Measurements from ENCODE around the gene CCDC192. TPM values are rescaled to one million over a fixed set of nuclear protein-coding genes. Genes with fewer than 3 reads are reported as not detected.

CCDC192 gene
- total RNA-seq, 4 donors from 2014 or later = not detected

DNA sequence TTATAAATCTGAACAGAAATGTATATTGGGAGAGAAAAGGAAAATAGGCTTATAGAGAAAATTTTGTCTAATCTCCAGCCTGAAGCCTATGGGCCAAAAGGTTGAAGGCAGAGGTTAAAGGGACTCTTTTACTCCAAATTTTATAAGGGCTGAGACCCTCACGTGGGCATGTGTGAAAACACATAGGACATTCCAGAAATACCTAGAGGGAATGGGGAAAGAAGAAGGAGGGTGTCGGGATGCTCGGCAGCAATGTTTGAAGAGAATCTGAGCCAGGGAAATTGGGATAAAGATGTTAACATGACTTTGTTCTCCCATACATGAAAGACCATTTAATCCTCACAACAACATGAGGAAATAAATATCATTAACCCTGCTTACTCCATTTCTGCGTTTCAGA is 278.3 kb downstream of the CCDC192 start:
- WGBS, 2 donors (ENCODE audit: low coverage in 1 of 2) = 70 to 74% methylated on average over 4 of the region's 4 CpGs
- TF ChIP-seq, protein P1, sequence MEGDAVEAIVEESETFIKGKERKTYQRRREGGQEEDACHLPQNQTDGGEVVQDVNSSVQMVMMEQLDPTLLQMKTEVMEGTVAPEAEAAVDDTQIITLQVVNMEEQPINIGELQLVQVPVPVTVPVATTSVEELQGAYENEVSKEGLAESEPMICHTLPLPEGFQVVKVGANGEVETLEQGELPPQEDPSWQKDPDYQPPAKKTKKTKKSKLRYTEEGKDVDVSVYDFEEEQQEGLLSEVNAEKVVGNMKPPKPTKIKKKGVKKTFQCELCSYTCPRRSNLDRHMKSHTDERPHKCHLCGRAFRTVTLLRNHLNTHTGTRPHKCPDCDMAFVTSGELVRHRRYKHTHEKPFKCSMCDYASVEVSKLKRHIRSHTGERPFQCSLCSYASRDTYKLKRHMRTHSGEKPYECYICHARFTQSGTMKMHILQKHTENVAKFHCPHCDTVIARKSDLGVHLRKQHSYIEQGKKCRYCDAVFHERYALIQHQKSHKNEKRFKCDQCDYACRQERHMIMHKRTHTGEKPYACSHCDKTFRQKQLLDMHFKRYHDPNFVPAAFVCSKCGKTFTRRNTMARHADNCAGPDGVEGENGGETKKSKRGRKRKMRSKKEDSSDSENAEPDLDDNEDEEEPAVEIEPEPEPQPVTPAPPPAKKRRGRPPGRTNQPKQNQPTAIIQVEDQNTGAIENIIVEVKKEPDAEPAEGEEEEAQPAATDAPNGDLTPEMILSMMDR (IDR thresholded peaks at IDR 0.05) = no peak
- TF ChIP-seq POLR2A (IDR thresholded peaks at IDR 0.05) (no peak), EP300 (IDR thresholded peaks at IDR 0.05; ENCODE audit: low read depth) (no peak), POLR2AphosphoS5 (IDR thresholded peaks at IDR 0.05) (no peak)
- H3K36me3 ChIP-seq = no peaks in the 10 kb centered on the region
- H3K4me3 ChIP-seq = no peak overlapping the region
- H3K27ac ChIP-seq = no peak overlapping the region
- in situ Hi-C loops (cut with MboI; ENCODE audit: low pct_ligation_motif_present in 1 of 4, low pct_unique_long_range_greater_than_20kb in 1 of 4, low sequenced_read_pairs in 3 of 4) = no loop called here
- no peaks in the 10 kb centered on the region for H3K9me3 ChIP-seq
- no peak for DNase-seq
- H3K4me1 ChIP-seq = peaks cover 0 to 3% (median 0%) of the 10 kb centered on the region in 4 donors
- intact Hi-C loops (cut with DNase I; ENCODE audit: low total_unique reads) = no loop called here
- H3K27me3 ChIP-seq = no peaks in the 10 kb centered on the region

DNA sequence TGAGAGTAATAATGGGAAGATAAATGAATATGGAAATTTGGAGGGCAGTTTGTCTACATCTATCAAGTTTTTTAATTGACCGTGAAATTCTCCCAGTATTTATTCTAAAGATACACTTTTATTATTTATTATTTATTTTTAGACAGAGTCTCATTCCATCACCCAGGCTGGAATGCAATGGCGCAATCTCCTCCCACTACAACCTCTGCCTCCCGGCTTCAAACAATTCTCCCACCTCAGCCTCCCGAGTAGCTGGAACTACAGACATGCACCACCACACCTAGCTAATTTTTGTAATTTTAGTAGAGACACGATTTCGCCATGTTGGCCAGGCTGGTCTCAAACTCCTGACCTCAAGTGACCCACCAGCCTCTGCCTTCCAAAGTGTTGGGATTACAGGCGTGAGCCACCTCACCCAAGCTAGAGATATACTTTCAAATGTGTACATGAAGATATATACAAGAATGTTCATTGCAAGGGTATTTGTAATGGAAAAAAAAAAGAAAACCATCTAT is 282.7 kb downstream of the CCDC192 start:
- intact Hi-C loops (cut with DNase I; ENCODE audit: low total_unique reads) = no loop called here
- no peaks in the 10 kb centered on the region for H3K9me3 ChIP-seq
- WGBS, 2 donors (ENCODE audit: low coverage in 1 of 2) = 96 to 97% methylated on average over 6 to 7 of the region's 7 CpGs
- no peak overlapping the region for H3K4me3 ChIP-seq
- no peak for TF ChIP-seq EP300 (IDR thresholded peaks at IDR 0.05; ENCODE audit: low read depth)
- TF ChIP-seq, protein P1 (IDR thresholded peaks at IDR 0.05) = no peak
- no peak for TF ChIP-seq POLR2A (IDR thresholded peaks at IDR 0.05)
- no peak for TF ChIP-seq POLR2AphosphoS5 (IDR thresholded peaks at IDR 0.05)
- in situ Hi-C loops (cut with MboI; ENCODE audit: low pct_ligation_motif_present in 1 of 4, low pct_unique_long_range_greater_than_20kb in 1 of 4, low sequenced_read_pairs in 3 of 4) = no loop called here
- H3K4me1 ChIP-seq = peaks cover 0 to 4% (median 0%) of the 10 kb centered on the region in 4 donors
- no peaks in the 10 kb centered on the region for H3K36me3 ChIP-seq
- no peak overlapping the region for H3K27ac ChIP-seq
- no peak for DNase-seq
- H3K27me3 ChIP-seq = no peaks in the 10 kb centered on the region

DNA sequence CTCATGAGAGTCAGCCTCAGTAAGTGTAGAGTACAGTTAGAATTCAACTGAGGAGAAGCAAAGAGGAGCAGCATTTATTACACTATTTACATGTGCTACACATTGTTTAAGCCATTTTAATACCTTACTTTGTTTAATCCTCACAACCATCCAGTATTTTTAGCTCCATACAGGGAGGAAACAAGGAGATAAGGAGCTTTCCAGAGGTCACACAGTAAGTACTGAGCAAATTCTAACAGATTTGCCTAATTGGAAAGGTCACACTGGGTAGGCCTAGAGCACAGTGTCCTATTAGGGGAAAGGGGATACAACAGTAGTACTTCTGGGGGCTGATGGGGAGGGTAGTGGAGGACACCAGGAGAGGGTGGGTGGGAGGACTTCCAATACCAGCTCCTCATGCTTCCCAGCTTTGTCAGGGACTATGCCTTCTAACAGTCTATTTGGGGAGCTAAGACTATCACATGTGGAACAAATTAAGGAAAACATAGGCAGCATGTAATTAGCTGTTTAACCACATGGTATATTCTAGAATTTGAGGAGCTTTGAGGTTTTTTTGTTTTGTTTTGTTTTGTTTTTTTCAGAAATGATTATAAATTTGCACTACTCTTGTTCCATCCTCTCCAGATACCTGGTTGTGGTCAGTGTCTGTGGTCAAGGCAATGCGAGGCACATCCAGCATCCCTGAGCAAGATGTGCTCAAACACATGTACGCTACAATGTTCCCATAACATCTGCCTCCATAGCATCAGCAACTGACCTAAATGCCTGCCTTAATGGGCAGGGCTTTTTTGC is 284.4 kb downstream of the CCDC192 start:
- no peak for DNase-seq
- Histone ChIP-seq H3K36me3 (no peaks in the 10 kb centered on the region), H3K27me3 (no peaks in the 10 kb centered on the region), H3K4me3 (no peak overlapping the region), H3K27ac (no peak overlapping the region), H3K4me1 (peaks cover 0 to 4% (median 0%) of the 10 kb centered on the region in 4 donors), H3K9me3 (no peaks in the 10 kb centered on the region)
- intact Hi-C loops (cut with DNase I; ENCODE audit: low total_unique reads) = no loop called here
- in situ Hi-C loops (cut with MboI; ENCODE audit: low pct_ligation_motif_present in 1 of 4, low pct_unique_long_range_greater_than_20kb in 1 of 4, low sequenced_read_pairs in 3 of 4) = no loop called here
- WGBS, 2 donors (ENCODE audit: low coverage in 1 of 2) = 90 to 100% methylated on average over 2 of the region's 2 CpGs
- TF ChIP-seq EP300 (IDR thresholded peaks at IDR 0.05; ENCODE audit: low read depth) (no peak), POLR2AphosphoS5 (IDR thresholded peaks at IDR 0.05) (no peak), POLR2A (IDR thresholded peaks at IDR 0.05) (no peak)
- TF ChIP-seq, protein P1 (IDR thresholded peaks at IDR 0.05) = no peak

DNA sequence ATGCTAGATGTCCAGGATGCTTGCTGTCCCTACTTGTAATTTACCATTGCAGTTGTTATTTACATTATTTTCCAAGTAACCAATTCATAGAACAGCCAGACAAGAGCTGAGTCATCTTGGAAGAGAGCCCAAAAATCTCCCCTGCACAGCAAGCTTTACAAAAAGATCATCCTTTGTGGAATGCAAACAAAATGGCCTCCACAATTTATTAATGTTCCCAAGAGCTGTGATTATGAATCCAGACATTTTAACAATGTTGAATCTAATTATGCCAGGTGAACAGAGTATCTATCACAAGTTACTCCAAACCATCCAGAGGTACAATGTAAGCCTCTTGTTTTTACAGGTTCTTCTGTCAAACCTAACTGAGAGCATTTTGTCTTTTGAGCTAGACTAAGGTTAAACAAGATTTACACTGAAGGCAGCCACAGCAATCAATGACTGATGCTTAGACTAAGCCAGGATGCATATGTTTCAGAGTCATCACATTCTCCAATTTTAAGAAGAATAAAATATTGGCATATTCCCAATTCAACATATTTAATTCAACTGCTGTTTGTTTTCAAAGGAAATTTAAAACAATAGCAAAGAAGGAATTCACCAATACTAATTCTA is 285.1 kb downstream of the CCDC192 start:
- no peak overlapping the region for H3K27ac ChIP-seq
- no peak for DNase-seq
- no peaks in the 10 kb centered on the region for H3K9me3 ChIP-seq
- H3K27me3 ChIP-seq = no peaks in the 10 kb centered on the region
- no peaks in the 10 kb centered on the region for H3K36me3 ChIP-seq
- H3K4me1 ChIP-seq = peaks cover 0 to 4% (median 0%) of the 10 kb centered on the region in 4 donors
- H3K4me3 ChIP-seq = no peak overlapping the region
- intact Hi-C loops (cut with DNase I; ENCODE audit: low total_unique reads) (no loop called here), in situ Hi-C loops (cut with MboI; ENCODE audit: low pct_ligation_motif_present in 1 of 4, low pct_unique_long_range_greater_than_20kb in 1 of 4, low sequenced_read_pairs in 3 of 4) (no loop called here)
- TF ChIP-seq EP300 (IDR thresholded peaks at IDR 0.05; ENCODE audit: low read depth) = no peak

Other genes starting within 250 kb of the CCDC192 start
- 10 to 100 TPM; 11.2 to 56.0 (median 29.4) TPM for gene PRRC1, start 185.8 kb upstream of the CCDC192 start, total RNA-seq
- not detected for gene CTXN3, start 54.3 kb upstream of the CCDC192 start, total RNA-seq

Measured in transverse colon (tissue), 4 donors.